Ovary (tissue), 9 donors: ENCODE results near the gene HOXC11. TPM values are rescaled to one million over a fixed set of nuclear protein-coding genes. Genes with fewer than 3 reads are reported as not detected.

Experiments used
- DNase-seq, 5 donors: peaks; one replicate each; pipeline ENCODE4 v3.0.0-alpha.2; 2019 to 2020
- H3K27ac ChIP-seq, 2 donors: fragments of 200-600 bp; one replicate each; pipeline versions ENCODE4 v1.5.1 to v1.8.0; 2019 to 2022
- H3K27me3 ChIP-seq: fragments of 200-600 bp; one replicate; pipeline ENCODE4 v1.8.0; 2022
- H3K36me3 ChIP-seq: fragments of 200-600 bp; sonication (generic); one replicate; pipeline ENCODE4 v1.5.1; 2019
- H3K4me1 ChIP-seq: one replicate; pipeline ENCODE4 v1.8.1; 2013; ENCODE audit warnings: mild to moderate bottlenecking, moderate library complexity; ENCODE audit not compliant: insufficient read depth
- H3K4me3 ChIP-seq: fragments of 200-600 bp; sonication (generic); one replicate; pipeline ENCODE4 v1.5.1; 2017
- H3K9me3 ChIP-seq, 2 donors: fragments of 200-600 bp in 1 of 2; sonication (generic) in 1 of 2; one replicate each; pipeline versions ENCODE4 v1.5.1 to v1.8.1; 2013 to 2019; ENCODE audit warnings: mild to moderate bottlenecking in 1 of 2, moderate library complexity in 1 of 2
- EP300 ChIP-seq: sonication (generic); formaldehyde crosslinking; IDR thresholded peaks from one replicate; pipeline ENCODE4 v1.6.1; 2017; ENCODE audit warnings: antibody characterized with exemption
- POLR2A ChIP-seq: fragments of 450-650 bp; IDR thresholded peaks from one replicate; pipeline ENCODE4 v1.6.1; 2017; ENCODE audit warnings: antibody characterized with exemption, mild to moderate bottlenecking, moderate library complexity
- WGBS, 3 donors: extraction: QIAGEN DNeasy Blood & Tissue Kit in 1 of 3; methylation state at CpG; one replicate each; pipeline versions ENCODE4 v1.1.5 to v1.1.7; 2013 to 2017; 5-methylcytosine and 5-hydroxymethylcytosine counted together
- intact Hi-C, 4 donors: fragments of 100-400 bp; cut with DNase I; formaldehyde crosslinking; loops; one replicate each; pipeline versions ENCODE4 v1.11.0 to v1.15.1; 2022 to 2023
- polyA plus RNA-seq, 2 donors: library from polyadenylated mRNA; stranded (reverse); fragments of 200-250 nt in 1 of 2; fragments of 350-450 nt in 1 of 2; fragmentation: Illumina TruSeq in 1 of 2; extraction: RNeasy Lipid Tissue Mini Kit (QIAGEN cat#74804) in 1 of 2; gene quantifications; one replicate each; pipeline ENCODE4 v1.2.3, GENCODE V29; 2013 to 2014
- total RNA-seq, 7 donors: library from RNA; depleted of rRNA in 2 of 7; stranded (reverse); fragments of >200 nt in 2 of 7; fragmentation: NEBNext Ultra II Directional in 3 of 7; extraction: Animal tissue kit (Norgen Biotek cat#: 25700) in 3 of 7; gene quantifications; one replicate each; pipeline versions ENCODE4 v1.1.0 to v1.2.4, GENCODE V29; 2016 to 2023
- TF ChIP-seq, protein P1 (sequence below), 3 donors: fragments of 450-650 bp in 2 of 3; fragments of 200-600 bp in 1 of 3; IDR thresholded peaks; one replicate each; pipeline versions ENCODE4 v1.5.1 to v1.8.0; 2016 to 2022; ENCODE audit warnings: antibody characterized with exemption in 3 of 3, mild to moderate bottlenecking in 1 of 3
- donor health status: DM: no; HTN: no; CAD: no; lungs with moderate emphysema.
- donor health status: DM: no; HTN: no; CAD: no.
- donor health status: Bipolar disorder and iron deficiency.
- donor health status: DM: yes; HTN: yes; CAD: no.
- donor health status: DM: no; HTN: no; CAD: no.
- donor health status: DM: yes; HTN: yes; CAD: no.

Gene HOXC11
- total and polyA plus RNA-seq, 9 donors, result 0.12 to 1.1 TPM; not detected in 7

DNA sequence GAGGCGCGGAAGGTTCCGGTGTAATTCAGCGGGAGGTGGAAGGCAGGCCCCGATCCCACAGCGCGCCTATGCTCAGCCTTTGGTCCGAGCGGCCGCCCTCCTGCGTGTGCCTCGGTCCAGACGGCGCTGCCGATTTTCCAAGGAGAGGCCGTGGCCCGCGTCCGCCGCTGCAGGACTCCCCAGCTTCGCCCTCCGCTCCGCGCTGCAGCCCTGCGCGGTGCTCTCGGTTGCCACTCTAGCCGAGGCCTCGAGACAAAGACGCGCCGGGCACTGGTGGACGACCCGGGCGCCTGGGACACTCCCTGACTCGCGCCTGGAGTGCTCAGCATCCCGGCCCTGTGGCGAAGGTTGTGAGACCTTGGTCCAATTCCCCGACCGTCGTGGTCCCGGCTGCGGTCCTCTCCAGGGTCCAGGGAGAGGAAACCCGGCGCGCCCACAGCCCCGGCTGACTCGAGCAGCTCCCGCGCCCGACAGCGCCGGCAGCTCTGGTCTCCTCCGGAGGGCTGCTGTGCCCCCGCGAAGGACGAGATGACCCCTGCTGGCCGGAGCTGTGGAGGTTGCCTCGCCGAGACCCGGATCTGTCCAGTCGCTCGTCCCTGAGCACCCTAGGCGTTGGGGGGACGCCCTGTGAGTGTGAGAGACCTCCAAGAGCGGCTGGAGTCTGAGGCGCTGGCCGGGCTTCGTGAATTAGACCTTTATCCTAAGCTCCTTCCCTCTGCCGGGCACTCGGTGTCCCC lies 11.7 kb upstream of the HOXC11 start:
- H3K4me3 ChIP-seq, result no peak overlapping the region
- intact Hi-C loops, result no loop called here
- TF ChIP-seq, protein P1, sequence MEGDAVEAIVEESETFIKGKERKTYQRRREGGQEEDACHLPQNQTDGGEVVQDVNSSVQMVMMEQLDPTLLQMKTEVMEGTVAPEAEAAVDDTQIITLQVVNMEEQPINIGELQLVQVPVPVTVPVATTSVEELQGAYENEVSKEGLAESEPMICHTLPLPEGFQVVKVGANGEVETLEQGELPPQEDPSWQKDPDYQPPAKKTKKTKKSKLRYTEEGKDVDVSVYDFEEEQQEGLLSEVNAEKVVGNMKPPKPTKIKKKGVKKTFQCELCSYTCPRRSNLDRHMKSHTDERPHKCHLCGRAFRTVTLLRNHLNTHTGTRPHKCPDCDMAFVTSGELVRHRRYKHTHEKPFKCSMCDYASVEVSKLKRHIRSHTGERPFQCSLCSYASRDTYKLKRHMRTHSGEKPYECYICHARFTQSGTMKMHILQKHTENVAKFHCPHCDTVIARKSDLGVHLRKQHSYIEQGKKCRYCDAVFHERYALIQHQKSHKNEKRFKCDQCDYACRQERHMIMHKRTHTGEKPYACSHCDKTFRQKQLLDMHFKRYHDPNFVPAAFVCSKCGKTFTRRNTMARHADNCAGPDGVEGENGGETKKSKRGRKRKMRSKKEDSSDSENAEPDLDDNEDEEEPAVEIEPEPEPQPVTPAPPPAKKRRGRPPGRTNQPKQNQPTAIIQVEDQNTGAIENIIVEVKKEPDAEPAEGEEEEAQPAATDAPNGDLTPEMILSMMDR (IDR thresholded peaks at IDR 0.05), result no peak
- TF ChIP-seq EP300 (no peak), POLR2A (no peak)
- H3K27ac ChIP-seq, result no peak overlapping the region
- DNase-seq, result no peak
- H3K4me1 ChIP-seq, result peaks cover 2% of the 10 kb centered on the region
- 2 to 9% (median 3%) methylated on average over 36 to 72 of the region's 72 CpGs for WGBS, 3 donors
- peaks cover 13% of the 10 kb centered on the region for H3K27me3 ChIP-seq
- no peaks in the 10 kb centered on the region for H3K36me3 ChIP-seq
- no peaks in the 10 kb centered on the region for H3K9me3 ChIP-seq

DNA sequence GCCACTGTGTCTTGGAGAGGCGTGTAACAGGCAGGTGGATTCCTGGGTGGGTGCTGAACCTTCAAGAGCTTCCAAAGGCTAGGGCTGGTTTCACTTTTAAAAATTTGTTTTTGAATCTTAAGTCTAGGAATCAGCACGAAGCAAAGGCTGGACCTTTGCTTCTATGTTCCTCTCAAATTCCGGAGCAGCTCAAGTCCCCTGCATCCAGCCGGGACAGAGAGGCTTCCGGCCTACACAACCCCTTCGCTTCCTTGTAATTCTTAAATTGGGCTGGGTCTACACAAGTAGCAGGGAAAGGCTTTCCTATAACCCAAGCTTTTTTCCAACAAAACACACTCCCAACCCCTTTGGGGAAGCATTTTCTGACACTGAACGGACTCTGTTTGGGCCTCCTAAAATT lies 9.9 kb upstream of the HOXC11 start:
- peaks cover 17% of the 10 kb centered on the region for H3K27me3 ChIP-seq
- H3K36me3 ChIP-seq, result no peaks in the 10 kb centered on the region
- TF ChIP-seq POLR2A (no peak), EP300 (no peak)
- TF ChIP-seq, protein P1 (IDR thresholded peaks at IDR 0.05), result no peak
- peaks cover 2% of the 10 kb centered on the region for H3K4me1 ChIP-seq
- WGBS, 3 donors, result 29 to 50% (median 29%) methylated on average over 7 of the region's 7 CpGs
- intact Hi-C loops, result no loop called here
- no peak overlapping the region for H3K4me3 ChIP-seq
- no peak overlapping the region for H3K27ac ChIP-seq
- DNase-seq, result no peak
- no peaks in the 10 kb centered on the region for H3K9me3 ChIP-seq

DNA sequence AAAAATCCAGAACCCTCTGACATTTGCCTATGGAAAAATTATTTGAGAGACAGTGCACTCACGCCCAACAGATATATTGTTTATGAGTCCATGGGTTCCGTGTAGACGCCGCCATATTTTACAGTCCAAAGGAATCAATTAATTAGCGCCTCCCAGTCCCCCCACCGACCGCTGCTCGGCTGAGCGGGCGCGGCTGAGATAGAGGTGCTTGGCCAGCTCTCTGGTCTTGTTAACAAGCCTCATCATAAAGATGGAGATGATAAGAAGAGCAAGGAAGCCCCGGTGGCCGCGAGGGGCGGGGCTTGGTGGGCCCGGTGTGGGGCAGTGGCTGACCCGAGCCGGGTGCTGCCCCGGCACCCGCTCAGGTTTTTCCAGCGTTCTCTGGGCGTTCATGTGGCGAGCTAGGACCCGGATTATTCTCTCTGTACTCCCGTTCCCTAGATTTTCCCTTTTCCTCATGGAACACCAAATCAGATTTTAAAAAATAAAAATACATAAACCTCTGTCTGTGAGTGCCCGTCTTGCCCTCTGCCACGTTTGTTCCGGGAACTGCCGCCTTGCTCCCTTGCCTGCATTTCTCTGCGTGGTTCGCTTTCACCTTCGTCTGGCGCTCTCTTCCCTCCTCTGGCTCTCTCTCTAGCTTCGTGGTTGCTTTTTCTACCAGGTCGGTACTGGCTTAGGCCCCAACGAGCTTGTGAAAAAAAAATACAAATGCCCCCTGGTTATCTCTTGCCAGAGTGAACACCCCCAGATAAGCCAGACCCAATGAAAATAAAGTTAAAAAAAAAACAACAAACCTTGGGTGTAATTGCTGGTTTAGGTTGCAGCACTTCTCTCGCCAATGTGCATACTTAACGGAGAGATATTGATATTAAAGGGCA lies 9.3 kb upstream of the HOXC11 start:
- no peak overlapping the region for H3K27ac ChIP-seq
- WGBS, 3 donors, result 13 to 25% (median 15%) methylated on average over 38 of the region's 38 CpGs
- DNase-seq, result no peak
- intact Hi-C loops, result no loop called here
- peaks cover 2% of the 10 kb centered on the region for H3K4me1 ChIP-seq
- H3K4me3 ChIP-seq, result no peak overlapping the region
- H3K36me3 ChIP-seq, result no peaks in the 10 kb centered on the region
- TF ChIP-seq, protein P1 (IDR thresholded peaks at IDR 0.05), result no peak
- TF ChIP-seq EP300, result no peak
- no peak for TF ChIP-seq POLR2A
- H3K27me3 ChIP-seq, result peaks cover 17% of the 10 kb centered on the region
- no peaks in the 10 kb centered on the region for H3K9me3 ChIP-seq

DNA sequence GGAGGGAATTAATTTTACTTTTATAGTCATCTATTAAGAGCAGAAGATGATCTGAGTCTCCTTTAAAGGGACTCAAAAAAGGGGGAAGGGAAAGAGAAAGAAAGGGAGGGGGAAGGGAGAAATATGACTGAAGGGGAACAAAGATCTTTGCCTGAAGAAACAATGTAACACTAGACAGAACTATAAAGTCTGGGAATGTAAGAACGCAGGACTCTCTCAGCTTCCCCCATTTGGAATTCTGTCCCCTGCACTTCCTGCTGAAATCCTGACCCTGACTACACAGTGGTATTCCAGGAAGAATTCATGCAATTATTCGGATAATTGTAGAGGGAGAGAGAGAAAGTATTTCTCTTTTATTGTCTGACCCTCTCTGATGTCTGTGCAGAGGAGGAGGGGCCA lies 8.6 kb upstream of the HOXC11 start:
- TF ChIP-seq EP300 (no peak), POLR2A (no peak)
- TF ChIP-seq, protein P1 (IDR thresholded peaks at IDR 0.05), result no peak
- intact Hi-C loops, result no loop called here
- 9 to 29% (median 20%) methylated on average over 2 of the region's 2 CpGs for WGBS, 3 donors
- Histone ChIP-seq H3K27ac (no peak overlapping the region), H3K9me3 (no peaks in the 10 kb centered on the region), H3K4me3 (no peak overlapping the region), H3K4me1 (peaks cover 2% of the 10 kb centered on the region), H3K36me3 (no peaks in the 10 kb centered on the region), H3K27me3 (peaks cover 17% of the 10 kb centered on the region)
- DNase-seq, result no peak
